ENCODE data around the gene POLL. TPM values are rescaled to one million over a fixed set of nuclear protein-coding genes. Genes with fewer than 3 reads are reported as not detected.

The POLL gene
- polyA plus RNA-seq, 1 donor (not counting 4 experiments of a cell fraction or from before 2014, with no cell fraction given) = 11.9 TPM

- no peak overlapping the region for H3K4me2 ChIP-seq (ENCODE audit: control insufficient read depth, extremely low read depth, insufficient read depth, low read depth, low read length)
- H2AFZ ChIP-seq (ENCODE audit: control insufficient read depth, low read length) = no peak overlapping the region
- FAIRE-seq (no peak), DNase-seq (ENCODE audit: low read depth, low spot score) (no peak)
- H3K27ac ChIP-seq (ENCODE audit: control insufficient read depth, insufficient read depth, low read length) = no peak overlapping the region
- no peak overlapping the region for H3K9ac ChIP-seq (ENCODE audit: control insufficient read depth, extremely low read depth, insufficient read depth, low read length)
- peaks cover 11% of the 10 kb centered on the region for H3K4me1 ChIP-seq (ENCODE audit: control insufficient read depth, extremely low read depth, insufficient read depth, low read length)
- dilution Hi-C loops (cut with MboI; ENCODE audit: extremely low pct_ligation_motif_present, low sequenced_read_pairs) = no loop called here
- H3K4me3 ChIP-seq (ENCODE audit: control insufficient read depth in 2 of 3, extremely low read depth in 1 of 3, insufficient read depth in 2 of 3, low read depth in 1 of 3, low read length in 3 of 3) = no peak overlapping the region
- peaks cover 55% of the 10 kb centered on the region for H3K27me3 ChIP-seq (ENCODE audit: control insufficient read depth, extremely low read depth, insufficient read depth, low read length)
- H3K36me3 ChIP-seq (ENCODE audit: control insufficient read depth in 2 of 2, extremely low read depth in 1 of 2, insufficient read depth in 2 of 2, low read length in 2 of 2) = no peaks in the 10 kb centered on the region
- no peak for TF ChIP-seq EZH2 (IDR thresholded peaks at IDR 0.05; ENCODE audit: low read length)
- no peak for TF ChIP-seq CTCF (optimal IDR thresholded peaks at IDR 0.05 in 1 of 3, IDR thresholded peaks at IDR 0.05 in 1 of 3, conservative IDR thresholded peaks at IDR 0.05 in 1 of 3; ENCODE audit: extremely low read depth in 1 of 3, insufficient read depth in 2 of 3, low read length in 3 of 3)
- H4K20me1 ChIP-seq (ENCODE audit: control insufficient read depth, extremely low read depth, insufficient read depth, low read length) = no peaks in the 10 kb centered on the region
- no peaks in the 10 kb centered on the region for H3K9me3 ChIP-seq (ENCODE audit: control insufficient read depth, low read depth, low read length)
- H3K9me1 ChIP-seq (ENCODE audit: control insufficient read depth, extremely low read depth, insufficient read depth, low read length) = no peaks in the 10 kb centered on the region
- no peaks in the 10 kb centered on the region for H3K79me2 ChIP-seq (ENCODE audit: control insufficient read depth, insufficient read depth, low read length)
Observed at GRCh38 chr10:101567165-101568006, 20.7 kb downstream of the POLL start.

- Histone ChIP-seq H4K20me1 (ENCODE audit: control insufficient read depth, extremely low read depth, insufficient read depth, low read length) (no peaks in the 10 kb centered on the region), H3K79me2 (ENCODE audit: control insufficient read depth, insufficient read depth, low read length) (no peaks in the 10 kb centered on the region), H3K27me3 (ENCODE audit: control insufficient read depth, extremely low read depth, insufficient read depth, low read length) (peaks cover 55% of the 10 kb centered on the region), H3K9me1 (ENCODE audit: control insufficient read depth, extremely low read depth, insufficient read depth, low read length) (no peaks in the 10 kb centered on the region), H3K4me1 (ENCODE audit: control insufficient read depth, extremely low read depth, insufficient read depth, low read length) (peaks cover 11% of the 10 kb centered on the region), H3K27ac (ENCODE audit: control insufficient read depth, insufficient read depth, low read length) (no peak overlapping the region), H3K4me3 (ENCODE audit: control insufficient read depth in 2 of 3, extremely low read depth in 1 of 3, insufficient read depth in 2 of 3, low read depth in 1 of 3, low read length in 3 of 3) (no peak overlapping the region), H3K9ac (ENCODE audit: control insufficient read depth, extremely low read depth, insufficient read depth, low read length) (no peak overlapping the region), H3K9me3 (ENCODE audit: control insufficient read depth, low read depth, low read length) (no peaks in the 10 kb centered on the region), H3K36me3 (ENCODE audit: control insufficient read depth in 2 of 2, extremely low read depth in 1 of 2, insufficient read depth in 2 of 2, low read length in 2 of 2) (no peaks in the 10 kb centered on the region), H3K4me2 (ENCODE audit: control insufficient read depth, extremely low read depth, insufficient read depth, low read depth, low read length) (no peak overlapping the region), H2AFZ (ENCODE audit: control insufficient read depth, low read length) (no peak overlapping the region)
- TF ChIP-seq EZH2 (IDR thresholded peaks at IDR 0.05; ENCODE audit: low read length) (no peak), CTCF (optimal IDR thresholded peaks at IDR 0.05 in 1 of 3, IDR thresholded peaks at IDR 0.05 in 1 of 3, conservative IDR thresholded peaks at IDR 0.05 in 1 of 3; ENCODE audit: extremely low read depth in 1 of 3, insufficient read depth in 2 of 3, low read length in 3 of 3) (no peak)
- dilution Hi-C loops (cut with MboI; ENCODE audit: extremely low pct_ligation_motif_present, low sequenced_read_pairs) = no loop called here
- DNase-seq (ENCODE audit: low read depth, low spot score) (no peak), FAIRE-seq (no peak)
Observed at GRCh38 chr10:101566333-101567164, 21.5 kb downstream of the POLL start.

Measured in keratinocyte (primary cell).